ENCODE measurements around the gene AIRE. TPM values are rescaled to one million over a fixed set of nuclear protein-coding genes. Genes with fewer than 3 reads are reported as not detected.

AIRE gene
- total RNA-seq, 1 donor from 2014 or later: not detected

GRCh38 chr21:44265734-44266270 lies 19.9 kb upstream of the AIRE start:
- DNase-seq (ENCODE audit: low spot score, unreplicated experiment): no peak
- no peak overlapping the region for H3K27ac Mint-ChIP-seq
- no peaks in the 10 kb centered on the region for H3K36me3 Mint-ChIP-seq (ENCODE audit: insufficient read depth)
- H3K27me3 Mint-ChIP-seq: no peaks in the 10 kb centered on the region
- H3K9me3 Mint-ChIP-seq (ENCODE audit: low read depth): no peaks in the 10 kb centered on the region
- peaks cover 2% of the 10 kb centered on the region for H3K4me1 Mint-ChIP-seq (ENCODE audit: low read depth)
- TF ChIP-seq, protein P1, sequence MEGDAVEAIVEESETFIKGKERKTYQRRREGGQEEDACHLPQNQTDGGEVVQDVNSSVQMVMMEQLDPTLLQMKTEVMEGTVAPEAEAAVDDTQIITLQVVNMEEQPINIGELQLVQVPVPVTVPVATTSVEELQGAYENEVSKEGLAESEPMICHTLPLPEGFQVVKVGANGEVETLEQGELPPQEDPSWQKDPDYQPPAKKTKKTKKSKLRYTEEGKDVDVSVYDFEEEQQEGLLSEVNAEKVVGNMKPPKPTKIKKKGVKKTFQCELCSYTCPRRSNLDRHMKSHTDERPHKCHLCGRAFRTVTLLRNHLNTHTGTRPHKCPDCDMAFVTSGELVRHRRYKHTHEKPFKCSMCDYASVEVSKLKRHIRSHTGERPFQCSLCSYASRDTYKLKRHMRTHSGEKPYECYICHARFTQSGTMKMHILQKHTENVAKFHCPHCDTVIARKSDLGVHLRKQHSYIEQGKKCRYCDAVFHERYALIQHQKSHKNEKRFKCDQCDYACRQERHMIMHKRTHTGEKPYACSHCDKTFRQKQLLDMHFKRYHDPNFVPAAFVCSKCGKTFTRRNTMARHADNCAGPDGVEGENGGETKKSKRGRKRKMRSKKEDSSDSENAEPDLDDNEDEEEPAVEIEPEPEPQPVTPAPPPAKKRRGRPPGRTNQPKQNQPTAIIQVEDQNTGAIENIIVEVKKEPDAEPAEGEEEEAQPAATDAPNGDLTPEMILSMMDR (IDR thresholded peaks at IDR 0.05; ENCODE audit: unreplicated experiment): no peak
- no peak overlapping the region for H3K4me3 Mint-ChIP-seq (ENCODE audit: low read depth)

GRCh38 chr21:44267655-44268142 lies 18.0 kb upstream of the AIRE start:
- Mint-ChIP-seq H3K36me3 (ENCODE audit: insufficient read depth) (no peaks in the 10 kb centered on the region), H3K4me1 (ENCODE audit: low read depth) (peaks cover 2% of the 10 kb centered on the region), H3K4me3 (ENCODE audit: low read depth) (no peak overlapping the region), H3K9me3 (ENCODE audit: low read depth) (no peaks in the 10 kb centered on the region), H3K27me3 (no peaks in the 10 kb centered on the region), H3K27ac (no peak overlapping the region)
- TF ChIP-seq, protein P1 (IDR thresholded peaks at IDR 0.05; ENCODE audit: unreplicated experiment): no peak
- no peak for DNase-seq (ENCODE audit: low spot score, unreplicated experiment)

- H3K27ac Mint-ChIP-seq: no peak overlapping the region
- TF ChIP-seq, protein P1 (IDR thresholded peaks at IDR 0.05; ENCODE audit: unreplicated experiment): no peak
- H3K27me3 Mint-ChIP-seq: no peaks in the 10 kb centered on the region
- DNase-seq (ENCODE audit: low spot score, unreplicated experiment): no peak
- H3K36me3 Mint-ChIP-seq (ENCODE audit: insufficient read depth): no peaks in the 10 kb centered on the region
- no peaks in the 10 kb centered on the region for H3K9me3 Mint-ChIP-seq (ENCODE audit: low read depth)
- no peaks in the 10 kb centered on the region for H3K4me1 Mint-ChIP-seq (ENCODE audit: low read depth)
- no peak overlapping the region for H3K4me3 Mint-ChIP-seq (ENCODE audit: low read depth)
Observed at GRCh38 chr21:44269090-44269489, 16.6 kb upstream of the AIRE start.

DNA sequence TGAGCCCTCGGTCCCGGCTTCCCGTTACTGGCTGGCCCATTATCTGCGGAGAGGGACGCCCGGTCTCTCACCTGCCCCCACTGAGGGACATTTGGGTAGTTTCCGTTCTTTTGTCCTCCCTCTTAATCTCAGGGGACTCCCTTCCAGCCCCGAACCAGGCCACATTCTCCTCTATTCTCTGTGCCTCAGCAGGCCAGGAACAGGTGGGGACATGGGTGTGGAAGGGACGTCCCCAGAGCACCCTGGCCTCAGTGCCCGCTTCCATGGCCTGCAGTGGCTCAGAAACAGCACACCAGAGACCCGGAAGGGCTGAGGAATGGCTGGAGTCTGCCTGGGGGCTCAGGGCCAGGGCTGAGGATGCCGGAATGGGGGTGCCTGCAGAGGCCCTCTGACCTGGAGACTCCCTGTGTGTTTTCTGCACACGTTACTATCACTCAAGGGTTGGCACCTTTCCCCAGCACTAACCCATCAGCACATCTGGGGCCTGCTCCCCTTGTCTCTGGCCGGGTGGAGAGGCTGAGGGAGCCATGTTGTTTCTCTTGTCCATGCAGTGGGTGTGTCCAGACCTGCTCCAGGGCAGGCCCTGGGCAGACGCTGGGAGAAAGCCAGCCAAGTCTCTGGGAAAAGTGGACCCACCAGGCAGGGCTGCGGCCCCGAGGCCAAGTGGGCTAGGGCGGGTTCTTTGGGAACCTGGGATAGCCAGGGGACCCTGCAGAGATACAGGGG lies 14.0 kb upstream of the AIRE start:
- H3K36me3 Mint-ChIP-seq (ENCODE audit: insufficient read depth): no peaks in the 10 kb centered on the region
- DNase-seq (ENCODE audit: low spot score, unreplicated experiment): no peak
- TF ChIP-seq, protein P1 (IDR thresholded peaks at IDR 0.05; ENCODE audit: unreplicated experiment): no peak
- H3K27ac Mint-ChIP-seq: no peak overlapping the region
- H3K27me3 Mint-ChIP-seq: peaks cover 6% of the 10 kb centered on the region
- no peak overlapping the region for H3K4me3 Mint-ChIP-seq (ENCODE audit: low read depth)
- H3K4me1 Mint-ChIP-seq (ENCODE audit: low read depth): no peaks in the 10 kb centered on the region
- peaks cover 4% of the 10 kb centered on the region for H3K9me3 Mint-ChIP-seq (ENCODE audit: low read depth)

- DNase-seq (ENCODE audit: low spot score, unreplicated experiment): no peak
- H3K4me1 Mint-ChIP-seq (ENCODE audit: low read depth): no peaks in the 10 kb centered on the region
- no peaks in the 10 kb centered on the region for H3K36me3 Mint-ChIP-seq (ENCODE audit: insufficient read depth)
- peaks cover 4% of the 10 kb centered on the region for H3K9me3 Mint-ChIP-seq (ENCODE audit: low read depth)
- H3K27me3 Mint-ChIP-seq: peaks cover 6% of the 10 kb centered on the region
- H3K27ac Mint-ChIP-seq: no peak overlapping the region
- TF ChIP-seq, protein P1 (IDR thresholded peaks at IDR 0.05; ENCODE audit: unreplicated experiment): no peak
- H3K4me3 Mint-ChIP-seq (ENCODE audit: low read depth): no peak overlapping the region
Observed at GRCh38 chr21:44272284-44272858, 13.3 kb upstream of the AIRE start.

All from progenitor cell of endocrine pancreas (in vitro differentiated cells).